ENCODE measurements around the gene USP11. TPM values are rescaled to one million over a fixed set of nuclear protein-coding genes. Genes with fewer than 3 reads are reported as not detected.
"Not testable (repeated sequence)": the region's sequence is repeated elsewhere in the genome, so short reads cannot be mapped to it uniquely, and the experiment has no call there.

USP11 gene
- polyA plus RNA-seq, 1 experiment = 39.9 TPM

GRCh38 chrX:47283015-47283771, 50.4 kb downstream of the USP11 start:
- TF ChIP-seq, protein P1, sequence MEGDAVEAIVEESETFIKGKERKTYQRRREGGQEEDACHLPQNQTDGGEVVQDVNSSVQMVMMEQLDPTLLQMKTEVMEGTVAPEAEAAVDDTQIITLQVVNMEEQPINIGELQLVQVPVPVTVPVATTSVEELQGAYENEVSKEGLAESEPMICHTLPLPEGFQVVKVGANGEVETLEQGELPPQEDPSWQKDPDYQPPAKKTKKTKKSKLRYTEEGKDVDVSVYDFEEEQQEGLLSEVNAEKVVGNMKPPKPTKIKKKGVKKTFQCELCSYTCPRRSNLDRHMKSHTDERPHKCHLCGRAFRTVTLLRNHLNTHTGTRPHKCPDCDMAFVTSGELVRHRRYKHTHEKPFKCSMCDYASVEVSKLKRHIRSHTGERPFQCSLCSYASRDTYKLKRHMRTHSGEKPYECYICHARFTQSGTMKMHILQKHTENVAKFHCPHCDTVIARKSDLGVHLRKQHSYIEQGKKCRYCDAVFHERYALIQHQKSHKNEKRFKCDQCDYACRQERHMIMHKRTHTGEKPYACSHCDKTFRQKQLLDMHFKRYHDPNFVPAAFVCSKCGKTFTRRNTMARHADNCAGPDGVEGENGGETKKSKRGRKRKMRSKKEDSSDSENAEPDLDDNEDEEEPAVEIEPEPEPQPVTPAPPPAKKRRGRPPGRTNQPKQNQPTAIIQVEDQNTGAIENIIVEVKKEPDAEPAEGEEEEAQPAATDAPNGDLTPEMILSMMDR (IDR thresholded peaks at IDR 0.05; ENCODE audit: insufficient read depth, low read depth, low read length) = no peak
- Histone ChIP-seq H3K36me3 (ENCODE audit: control insufficient read depth, insufficient read depth, low read length) (no peaks in the 10 kb centered on the region), H3K27me3 (ENCODE audit: control insufficient read depth, insufficient read depth, low read length) (no peaks in the 10 kb centered on the region), H3K4me3 (ENCODE audit: low read depth, low read length) (no peak overlapping the region)
- ChIA-PET POLR2A (no interaction called here), CTCF (no interaction called here)
- no peak for DNase-seq (ENCODE audit: low read depth)

DNA sequence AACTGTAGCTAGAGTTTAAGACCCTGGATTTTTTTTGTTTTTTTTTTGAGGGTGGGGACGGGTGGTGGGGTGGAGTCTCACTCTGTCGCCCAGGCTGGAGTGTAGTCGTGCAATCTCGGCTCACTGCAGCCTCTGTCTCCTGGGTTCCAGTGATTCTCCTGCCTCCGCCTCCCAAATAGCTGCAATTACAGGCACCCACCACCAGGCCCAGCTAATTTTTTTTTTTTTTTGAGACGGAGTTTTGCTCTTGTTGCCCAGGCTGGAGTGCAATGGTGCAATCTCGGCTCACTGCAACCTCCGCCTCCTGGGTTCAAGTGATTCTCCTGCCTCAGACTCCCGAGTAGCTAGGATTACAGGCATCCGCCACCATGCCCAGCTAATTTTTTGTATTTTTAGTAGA, 51.8 kb downstream of the USP11 start:
- H3K27me3 ChIP-seq (ENCODE audit: control insufficient read depth, insufficient read depth, low read length); DNase-seq (ENCODE audit: low read depth); POLR2A ChIA-PET; H3K4me3 ChIP-seq (ENCODE audit: low read depth, low read length); H3K36me3 ChIP-seq (ENCODE audit: control insufficient read depth, insufficient read depth, low read length): not testable (repeated sequence)
- CTCF ChIA-PET = interaction anchor here (0.8 kb wide), 1 partner anchor 26 kb away, joined by 3 read pairs; no protein-coding TSS in a partner anchor

DNA sequence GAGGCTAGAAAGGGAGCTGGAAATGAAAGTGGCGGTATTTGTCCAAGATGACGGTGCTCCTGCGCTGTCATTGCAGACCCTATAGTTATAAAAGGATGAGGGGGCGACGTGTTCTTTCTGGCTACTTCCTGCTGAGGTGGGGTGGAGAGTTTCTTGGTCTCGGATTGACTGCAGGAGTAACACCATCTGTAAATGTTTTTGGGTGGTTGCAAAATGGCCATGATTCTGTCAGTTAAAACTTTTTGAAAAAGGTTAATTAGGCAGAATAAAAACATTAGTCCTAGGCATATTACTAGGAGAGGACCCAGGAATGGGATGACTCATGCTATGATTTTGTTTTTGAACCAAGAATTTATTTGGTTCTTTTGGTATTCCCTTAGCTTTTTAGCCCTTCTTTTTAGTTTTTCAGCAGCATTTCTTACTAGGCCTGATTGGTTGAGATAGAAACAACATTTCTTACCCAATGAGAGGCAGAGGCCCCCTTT, 53.1 kb downstream of the USP11 start:
- no peaks in the 10 kb centered on the region for H3K36me3 ChIP-seq (ENCODE audit: control insufficient read depth, insufficient read depth, low read length)
- TF ChIP-seq, protein P1 (IDR thresholded peaks at IDR 0.05; ENCODE audit: insufficient read depth, low read depth, low read length) = no peak
- POLR2A ChIA-PET = no interaction called here
- DNase-seq (ENCODE audit: low read depth) = no peak
- H3K4me3 ChIP-seq (ENCODE audit: low read depth, low read length) = no peak overlapping the region
- CTCF ChIA-PET = interaction anchor here (1.4 kb wide), 1 partner anchor 216 kb away, joined by 4 read pairs; no protein-coding TSS in a partner anchor
- H3K27me3 ChIP-seq (ENCODE audit: control insufficient read depth, insufficient read depth, low read length) = no peaks in the 10 kb centered on the region

DNA sequence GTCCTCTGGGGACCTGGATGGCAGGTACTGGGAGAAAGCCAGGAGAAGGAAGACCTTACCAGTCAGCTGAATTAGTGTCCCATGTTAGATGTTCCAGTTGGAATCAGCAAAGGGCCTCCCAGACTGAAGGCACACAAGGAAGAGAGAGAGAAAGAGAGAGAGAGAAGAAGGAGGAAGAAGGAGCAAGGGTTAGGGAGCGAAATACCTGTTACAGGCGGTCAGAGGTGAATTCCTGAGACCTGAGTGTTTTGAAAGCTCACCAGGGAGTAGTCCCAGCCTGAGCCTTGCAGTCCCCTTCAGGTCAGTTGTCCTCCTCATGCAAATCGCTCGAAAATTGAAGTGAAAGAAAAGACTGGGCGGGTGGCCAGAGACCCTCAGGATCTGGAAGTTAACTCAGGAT, 60.3 kb downstream of the USP11 start:
- POLR2A ChIA-PET = no interaction called here
- CTCF ChIA-PET = no interaction called here
- Histone ChIP-seq H3K27me3 (ENCODE audit: control insufficient read depth, insufficient read depth, low read length) (no peaks in the 10 kb centered on the region), H3K4me3 (ENCODE audit: low read depth, low read length) (no peak overlapping the region), H3K36me3 (ENCODE audit: control insufficient read depth, insufficient read depth, low read length) (no peaks in the 10 kb centered on the region)
- DNase-seq (ENCODE audit: low read depth) = no peak
- TF ChIP-seq, protein P1 (IDR thresholded peaks at IDR 0.05; ENCODE audit: insufficient read depth, low read depth, low read length) = no peak

DNA sequence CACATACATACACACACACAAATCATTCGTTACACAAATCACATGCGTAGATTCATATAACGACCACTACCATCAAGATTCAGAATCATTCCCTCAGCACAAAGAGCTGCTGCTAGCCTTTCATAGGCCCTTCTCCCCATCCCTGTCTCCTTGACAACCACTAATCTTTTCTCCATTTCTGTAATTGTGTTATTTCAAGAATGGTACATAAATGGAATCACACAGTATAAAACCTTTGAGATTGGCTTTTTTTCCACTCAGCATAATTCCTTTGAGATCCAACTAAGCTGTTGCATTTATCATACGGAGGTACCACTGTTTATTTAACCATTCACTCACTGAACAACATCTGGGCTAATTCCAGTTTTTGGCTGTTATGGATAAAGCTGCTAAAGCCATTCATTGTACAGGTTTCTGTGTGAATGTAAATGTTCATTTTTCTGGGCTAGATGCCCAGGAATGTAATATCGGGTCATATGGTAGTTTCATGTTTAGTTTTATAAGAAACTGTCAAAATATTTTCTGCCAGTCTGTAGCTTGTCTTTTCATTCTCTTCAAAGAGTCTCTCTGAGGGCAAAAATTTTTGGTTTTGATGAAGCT, 64.1 kb downstream of the USP11 start:
- POLR2A ChIA-PET = no interaction called here
- no peak overlapping the region for H3K4me3 ChIP-seq (ENCODE audit: low read depth, low read length)
- no peak for DNase-seq (ENCODE audit: low read depth)
- CTCF ChIA-PET = no interaction called here
- TF ChIP-seq, protein P1 (IDR thresholded peaks at IDR 0.05; ENCODE audit: insufficient read depth, low read depth, low read length) = no peak
- H3K36me3 ChIP-seq (ENCODE audit: control insufficient read depth, insufficient read depth, low read length) = no peaks in the 10 kb centered on the region
- no peaks in the 10 kb centered on the region for H3K27me3 ChIP-seq (ENCODE audit: control insufficient read depth, insufficient read depth, low read length)

Measured in BJ (cell line).